Stimulated activated CD4-positive, alpha-beta T cell treated with anti-CD3 and anti-CD28 coated beads, Interleukin-2, amount 100 ng/mL, for 4 hours (primary cell): ENCODE measurements around the gene IRX3.

Experiments
- DNase-seq: peaks from one replicate; pipeline ENCODE4 v3.0.0-alpha.2; 2020; ENCODE audit warnings: low read depth

Gene IRX3

DNA sequence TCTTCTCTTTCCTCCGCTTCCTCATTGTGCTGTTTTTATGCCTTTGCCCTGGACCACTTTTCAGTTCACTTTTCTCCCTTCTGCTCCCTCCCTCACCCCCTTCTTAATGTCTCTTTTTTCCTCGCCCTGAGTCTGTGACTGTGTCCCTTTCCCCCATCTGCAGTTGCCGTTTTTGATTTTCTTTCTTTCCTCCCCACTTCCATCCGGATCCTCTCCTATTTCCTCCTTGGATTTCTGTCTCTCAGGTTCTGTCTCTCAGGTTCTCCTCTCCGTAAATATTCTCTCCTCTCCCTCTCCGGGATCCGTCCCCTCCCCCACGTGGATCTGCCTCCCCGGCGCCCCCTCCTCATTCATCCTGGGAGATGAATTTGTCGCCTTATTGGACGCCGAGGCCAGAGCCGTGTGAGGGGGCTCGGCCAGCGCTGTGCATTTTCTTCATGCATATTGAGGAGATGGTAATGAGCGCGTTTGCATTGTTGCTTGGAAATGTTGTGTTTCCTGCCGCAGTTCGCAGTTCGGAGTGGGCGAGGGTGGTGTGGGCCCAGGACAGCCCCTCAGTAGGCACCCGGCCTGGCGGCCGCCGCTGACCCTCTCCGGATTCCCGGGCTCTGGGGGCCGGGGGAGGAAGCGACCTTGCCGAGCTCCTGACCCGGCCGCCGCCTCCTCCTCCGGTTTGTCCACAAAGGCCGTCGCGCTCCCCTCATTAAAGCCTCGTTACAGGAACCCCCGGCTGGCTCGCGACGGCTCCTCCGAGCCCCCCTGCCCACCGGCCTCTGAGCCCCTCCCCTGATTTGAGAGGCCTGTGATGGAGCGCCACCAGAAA is 4.5 kb upstream of the IRX3 start:
- no peak for DNase-seq

DNA sequence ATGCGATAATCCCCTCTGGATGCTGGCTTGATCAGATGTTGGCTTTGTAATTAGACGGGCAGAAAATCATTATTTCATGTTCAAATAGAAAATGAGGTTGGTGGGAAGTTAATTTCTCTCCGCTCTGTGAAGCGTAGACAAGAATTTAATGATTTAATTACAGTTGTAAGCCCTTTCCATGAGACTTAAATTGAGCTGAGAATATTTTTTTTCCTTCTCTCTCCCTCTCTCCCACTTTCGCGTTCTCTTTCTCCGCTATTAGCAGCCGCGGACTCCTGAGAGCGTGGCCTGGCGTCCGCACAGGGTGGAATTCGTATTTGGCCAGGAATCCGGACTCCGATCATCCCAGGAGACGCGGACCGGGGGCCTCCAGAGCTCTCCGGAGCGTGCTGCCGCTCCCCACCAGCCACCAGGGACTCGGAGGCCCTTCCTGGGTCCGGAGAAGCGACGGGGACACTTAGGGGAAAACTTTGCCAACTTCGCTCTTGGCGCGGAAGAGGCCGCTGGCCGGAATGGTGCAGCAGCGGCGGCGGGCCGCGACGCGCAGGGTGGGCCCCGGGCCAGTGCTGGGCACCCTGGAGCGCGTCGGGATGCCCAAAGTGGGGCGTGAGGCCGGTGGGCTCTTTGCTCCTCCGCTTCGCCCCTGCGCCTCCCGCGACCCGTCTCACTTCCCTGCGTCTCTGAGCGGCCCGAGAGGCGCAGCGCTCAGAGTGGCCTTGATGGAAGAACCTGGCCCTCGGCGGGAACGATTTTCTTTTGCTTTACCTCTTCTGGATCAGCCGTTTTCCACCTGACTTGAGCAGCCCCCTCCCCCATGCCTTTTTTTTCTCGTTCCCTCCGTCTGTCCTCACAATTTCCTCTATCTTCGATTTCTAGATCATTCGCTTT is 3.6 kb upstream of the IRX3 start:
- DNase-seq, result no peak

DNA sequence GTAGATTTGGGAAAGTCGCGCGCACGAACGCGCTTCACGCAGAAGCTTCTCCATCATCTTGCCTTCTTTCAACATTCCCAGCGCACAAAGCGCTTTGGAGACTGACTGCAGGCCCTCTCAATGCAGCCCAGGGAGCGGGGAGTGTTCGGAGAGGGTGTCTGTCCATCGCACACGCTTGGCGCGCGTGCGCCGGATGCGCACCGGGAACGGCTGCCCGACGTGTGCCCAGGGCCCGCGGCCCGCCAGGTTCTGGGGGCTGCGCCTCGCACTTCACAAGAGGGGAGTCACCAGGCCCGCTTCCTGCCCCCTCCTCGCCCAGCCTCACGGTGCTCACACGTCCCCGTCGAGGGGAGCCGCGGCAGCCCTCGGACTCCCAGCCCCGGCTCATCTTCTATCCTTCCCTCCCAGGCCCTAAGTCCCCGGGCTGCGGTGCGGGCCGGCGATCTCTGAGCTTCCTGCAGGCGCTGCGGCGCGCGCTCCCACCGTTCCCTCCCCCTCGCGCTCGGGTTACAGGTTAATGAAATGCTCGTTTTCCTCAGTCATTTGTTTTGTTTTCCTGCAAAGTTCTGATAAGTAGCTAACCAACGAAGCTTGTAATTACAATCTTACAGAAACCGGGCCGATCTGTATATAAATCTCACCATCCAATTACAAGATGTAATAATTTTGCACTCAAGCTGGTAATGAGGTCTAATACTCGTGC is 2.8 kb upstream of the IRX3 start:
- no peak for DNase-seq

DNA sequence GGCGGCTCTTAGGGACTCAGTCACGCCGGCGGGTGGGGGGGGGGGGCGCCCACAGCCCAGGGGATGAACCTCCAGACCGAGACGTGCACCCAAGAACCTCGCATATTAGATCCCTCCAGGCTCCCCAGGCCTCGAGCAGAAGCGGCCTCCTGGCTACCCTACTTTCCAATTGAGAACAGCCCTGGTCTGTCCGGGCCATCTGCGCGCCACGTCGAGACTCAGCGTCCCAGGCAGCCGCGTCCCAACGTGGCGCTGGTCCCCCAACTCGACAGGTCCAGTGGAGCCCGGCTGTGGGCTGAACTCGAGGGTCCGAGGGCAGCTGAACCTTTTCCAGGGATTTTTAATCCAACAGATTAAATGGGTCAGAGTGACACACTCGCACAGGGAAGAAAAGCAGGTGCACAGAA is 2.3 kb upstream of the IRX3 start:
- no peak for DNase-seq

DNA sequence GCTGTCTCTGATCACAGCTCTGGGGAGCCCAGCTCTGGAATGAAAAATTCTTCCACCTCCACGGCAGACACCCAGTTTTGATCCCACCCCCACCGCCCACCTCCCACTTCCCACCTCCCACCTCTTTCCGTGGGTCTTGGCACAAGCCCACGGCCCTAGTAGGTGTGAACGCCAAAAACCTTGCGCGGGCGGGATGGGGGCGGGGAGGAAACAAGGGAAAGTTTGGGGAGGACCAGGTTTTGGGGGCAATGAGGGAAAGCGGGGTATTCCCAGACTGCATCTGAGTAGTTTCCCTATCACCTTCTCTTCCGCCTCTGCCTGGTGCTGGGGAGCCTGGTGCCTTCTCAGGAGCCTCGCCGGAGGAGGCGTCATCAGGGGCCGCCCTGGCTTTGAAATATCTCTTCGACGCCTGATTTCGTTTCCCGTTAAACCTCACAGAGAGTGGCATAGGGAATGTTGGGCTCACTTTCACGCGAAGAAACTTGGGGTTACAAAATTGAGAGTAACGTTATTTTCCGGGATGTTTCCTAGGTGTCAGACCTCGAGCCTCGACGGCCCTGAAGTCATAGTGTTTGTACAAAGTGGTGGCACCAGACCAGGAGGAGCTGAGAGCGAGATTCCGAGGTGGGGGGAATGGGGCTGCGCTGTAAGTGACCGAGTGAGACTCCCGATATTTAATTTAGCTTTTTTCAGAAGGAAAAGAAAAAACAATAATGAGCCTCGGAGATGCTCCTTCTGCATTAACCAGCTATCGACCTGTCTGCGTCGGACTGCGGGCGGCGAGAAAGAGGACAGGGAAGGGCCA is 1.6 kb upstream of the IRX3 start:
- no peak for DNase-seq

GRCh38 chr16:54287131-54288029 is 793 bp upstream of the IRX3 start:
- no peak for DNase-seq

DNA sequence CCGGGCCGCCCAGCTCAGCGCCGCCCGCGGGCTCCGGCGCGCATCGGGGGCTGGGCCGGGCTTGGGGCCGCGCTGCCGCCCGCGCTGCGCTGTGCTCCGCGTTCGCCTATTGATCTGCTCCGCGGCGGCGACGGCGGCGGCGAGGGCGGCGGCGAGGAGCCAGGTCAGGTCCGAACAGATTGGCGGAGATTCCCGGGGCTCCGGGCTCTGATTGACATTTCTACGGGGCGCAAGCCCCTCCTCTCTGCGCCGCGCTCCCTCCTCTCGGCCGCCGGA is 559 bp downstream of the IRX3 start:
- DNase-seq, result no peak

DNA sequence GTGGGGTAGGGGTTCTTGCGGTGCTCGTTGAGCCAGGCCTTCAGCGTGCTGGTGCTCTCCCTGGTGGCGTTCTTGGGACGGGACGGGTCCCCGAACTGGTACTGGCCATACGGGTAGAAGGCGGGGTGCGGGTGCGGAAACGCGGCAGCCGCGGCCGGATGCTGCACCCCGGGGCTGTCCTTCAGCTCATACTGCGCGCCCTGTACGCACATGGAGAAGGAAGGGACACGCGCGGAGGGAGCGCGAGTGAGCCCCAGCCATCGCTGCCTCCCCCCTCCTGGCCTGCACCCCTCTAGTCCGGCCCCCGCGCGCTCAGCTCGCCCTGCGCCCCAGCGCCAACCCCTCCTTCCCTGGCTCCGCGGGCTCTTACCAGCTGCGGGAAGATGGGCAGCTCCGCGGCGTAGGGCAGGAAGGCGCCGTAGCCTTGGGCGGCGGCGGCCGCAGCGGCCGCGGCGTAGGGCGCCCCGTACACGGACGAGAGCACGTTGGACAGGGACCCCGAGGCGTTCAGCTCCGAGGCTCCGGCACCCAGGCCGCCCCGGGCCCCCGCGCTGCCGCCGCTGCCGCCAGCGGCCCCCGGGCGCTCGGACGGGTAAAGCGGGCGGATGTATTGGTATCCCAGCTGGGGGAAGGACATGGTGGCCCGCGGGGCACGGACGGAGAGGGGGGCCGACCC is 1.0 kb downstream of the IRX3 start:
- DNase-seq, result no peak

- no peak for DNase-seq
These were observed 1.6 kb downstream of the IRX3 start for GRCh38 chr16:54284931-54285413.

GRCh38 chr16:54284319-54284930 is 2.2 kb downstream of the IRX3 start:
- no peak for DNase-seq

GRCh38 chr16:54283725-54284318 is 2.8 kb downstream of the IRX3 start:
- DNase-seq, result no peak

- no peak for DNase-seq
These were observed 3.5 kb downstream of the IRX3 start for GRCh38 chr16:54282928-54283724.

DNA sequence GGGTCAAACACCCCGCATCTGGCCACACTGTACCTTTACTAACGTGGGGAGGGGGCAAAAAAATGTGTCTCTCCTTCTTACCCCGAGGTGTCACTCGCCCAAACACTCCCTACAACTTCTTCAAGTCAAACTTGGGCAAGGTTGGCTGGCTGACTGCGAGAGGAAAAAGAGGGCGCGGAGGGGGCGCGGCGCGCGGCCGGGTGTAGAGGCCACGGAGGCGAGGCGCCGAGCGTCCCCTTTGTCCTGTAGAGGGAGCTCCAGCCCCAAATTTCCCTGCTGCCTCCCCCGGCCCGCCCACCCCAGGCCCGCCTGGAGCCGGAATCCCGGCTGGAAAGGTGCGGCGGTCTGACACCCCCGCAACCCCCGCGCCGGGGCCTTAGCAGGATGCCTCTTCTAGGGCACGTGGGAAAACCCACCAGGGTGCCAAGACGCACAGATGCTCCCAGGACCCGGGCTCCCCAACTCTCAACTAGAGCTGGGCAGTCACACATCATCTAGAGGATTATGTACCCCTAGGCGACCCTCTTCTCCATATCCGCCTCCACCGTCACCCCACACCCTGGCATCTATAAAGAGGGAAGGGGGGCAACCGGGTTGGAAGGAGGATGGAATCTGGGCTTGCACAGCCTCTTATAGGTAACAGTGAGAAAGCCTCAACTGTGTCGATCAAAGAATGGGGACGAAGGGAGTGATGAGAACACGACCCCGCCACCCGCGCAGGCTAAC is 4.2 kb downstream of the IRX3 start:
- DNase-seq, result no peak

GRCh38 chr16:54281535-54282201 is 4.9 kb downstream of the IRX3 start:
- DNase-seq, result no peak

GRCh38 chr16:54280751-54281150 is 5.8 kb downstream of the IRX3 start:
- no peak for DNase-seq

DNA sequence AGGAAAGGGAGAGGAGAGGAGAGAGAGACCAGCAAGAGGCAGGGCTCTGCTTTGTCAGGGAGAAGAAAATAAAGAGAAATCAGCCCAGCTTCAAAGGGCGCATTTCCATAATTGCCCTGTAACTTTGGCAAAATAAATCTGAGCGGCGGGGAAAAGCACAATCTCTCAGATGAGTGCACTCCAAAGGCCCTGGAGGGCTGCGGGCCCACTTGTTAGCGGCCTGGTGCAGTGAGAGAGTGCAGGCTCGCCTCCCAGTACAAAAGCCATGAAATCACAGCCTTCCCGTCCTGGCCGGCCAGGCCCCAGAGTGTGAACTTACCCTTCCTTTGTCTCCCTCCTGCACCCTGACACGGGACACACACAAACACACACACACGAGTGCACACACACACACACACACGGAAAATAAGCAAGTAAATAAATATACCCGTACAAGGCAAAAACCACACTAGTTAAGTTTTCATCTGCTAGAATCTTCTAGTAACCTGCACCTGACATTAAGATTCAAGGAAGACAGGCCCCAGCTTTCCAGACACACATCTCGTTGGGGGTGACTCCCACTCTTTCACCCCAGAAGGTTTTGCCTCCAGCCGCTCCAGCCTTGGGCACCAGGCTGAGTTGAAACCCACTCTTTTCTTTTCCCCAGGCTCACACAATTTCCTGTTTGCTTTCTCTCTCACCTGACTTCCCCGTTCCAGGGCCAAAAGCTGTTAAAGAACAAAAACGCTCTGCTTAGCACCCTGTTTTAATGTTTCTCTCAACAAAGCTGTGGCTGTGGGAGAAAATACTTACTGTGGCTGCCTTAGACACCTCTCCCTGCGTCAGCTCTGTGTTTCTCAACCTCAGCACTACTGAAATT is 8.5 kb downstream of the IRX3 start:
- no peak for DNase-seq
